K562 treated with DMSO at 1 percent for 12 hours (cell line): ENCODE results near the gene IL25. TPM values are rescaled to one million over a fixed set of nuclear protein-coding genes. Genes with fewer than 3 reads are reported as not detected.

Experiments
- total RNA-seq: library from RNA; unstranded; fragments of 300-600 nt; gene quantifications from 2 replicates; pipeline ENCODE4 v1.2.3, GENCODE V29; 2022; ENCODE audit not compliant: insufficient read depth

IL25 gene
- total RNA-seq = not detected in 2 replicates

GRCh38 chr14:23372509-23372908, at the start of gene IL25:
IL25 (plus strand) TSS chr14:23372809.

GRCh38 chr14:23352506-23353432, 19.8 kb upstream of the IL25 start, which contains the start of gene SLC22A17:
SLC22A17 (minus strand) TSS chr14:23352887.

DNA sequence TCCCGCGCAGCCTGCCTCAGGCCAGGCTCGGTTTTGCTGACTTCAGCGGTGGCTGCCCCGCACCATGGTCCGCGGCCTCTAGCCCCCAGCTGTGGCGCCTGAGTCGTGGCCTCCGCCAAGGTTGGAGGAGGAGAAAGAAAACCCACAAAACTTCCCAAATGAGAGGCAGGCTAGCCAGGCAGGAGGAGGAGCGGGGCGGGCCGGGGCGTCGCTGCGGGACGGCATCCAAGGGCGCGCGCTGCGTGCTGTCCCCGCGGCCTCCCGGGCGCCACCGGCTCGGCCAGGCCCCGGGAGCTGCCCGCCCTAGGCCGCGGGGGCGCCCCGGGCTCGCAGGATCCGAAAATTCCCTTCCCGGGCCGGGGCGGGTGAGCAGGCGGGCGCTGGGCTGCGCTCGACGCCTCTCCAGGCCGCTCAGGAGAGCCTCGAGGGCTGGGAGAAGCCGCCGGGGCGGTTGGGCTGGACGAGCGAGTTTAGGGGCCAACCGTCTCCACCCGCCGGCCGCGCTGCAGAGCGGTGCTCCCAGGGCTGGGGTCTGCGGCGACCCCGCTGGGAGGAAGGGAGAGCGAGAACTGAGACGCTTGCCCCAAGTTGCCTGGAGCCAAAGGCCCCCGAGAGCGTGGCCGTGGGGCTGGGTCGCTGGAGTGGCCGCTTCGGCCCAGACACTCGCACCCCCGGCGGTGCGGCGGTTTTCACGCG, 7.4 kb upstream of the IL25 start, which contains the start of gene EFS:
EFS (minus strand) TSS at position 137 of the 696 bp plus-strand sequence. CDS start 147 bp downstream, outside the sequence.

GRCh38 chr14:23376482-23377197, 4.0 kb downstream of the IL25 start, which contains the start of gene CMTM5:
CMTM5 (plus strand) TSS chr14:23377046; CDS start chr14:23377252, 206 bp downstream.

GRCh38 chr14:23407516-23408306, 35.1 kb downstream of the IL25 start, which contains the start of gene MYH6:
MYH6 (minus strand) TSS chr14:23408273; CDS start chr14:23407223, 1,050 bp downstream.

Other genes with a start within 250 kb of the IL25 start
- 1.3 and 8.0 TPM in 2 replicates for gene SLC7A8, start 189.1 kb upstream of the IL25 start, total RNA-seq
- not detected in 2 replicates for gene RNF212B, start 134.9 kb upstream of the IL25 start, total RNA-seq
- gene HOMEZ, start 86.7 kb upstream of the IL25 start, total RNA-seq = 6.4 and 12.9 TPM in 2 replicates
- 5.4 and 15.6 TPM in 2 replicates for gene PPP1R3E, start 70.0 kb upstream of the IL25 start, total RNA-seq
- gene BCL2L2, start 66.0 kb upstream of the IL25 start, total RNA-seq = 16.4 and 24.2 TPM in 2 replicates
- gene PABPN1, start 51.4 kb upstream of the IL25 start, total RNA-seq = 78.5 and 118 TPM in 2 replicates
- gene SLC22A17, start 19.9 kb upstream of the IL25 start, total RNA-seq = 0.28 and 0.58 TPM in 2 replicates
- not detected in 2 replicates for gene EFS, start 7.6 kb upstream of the IL25 start, total RNA-seq
- not detected in 2 replicates for gene CMTM5, start 4.2 kb downstream of the IL25 start, total RNA-seq
- not detected in 2 replicates for gene MYH6, start 35.5 kb downstream of the IL25 start, total RNA-seq
- gene MYH7, start 62.9 kb downstream of the IL25 start, total RNA-seq = not detected in 2 replicates
- gene NGDN, start 96.9 kb downstream of the IL25 start, total RNA-seq = 30.4 and 33.4 TPM in 2 replicates
- gene ZFHX2, start 179.0 kb downstream of the IL25 start, total RNA-seq = not detected in 2 replicates
- 1.8 and 3.7 TPM in 2 replicates for gene THTPA, start 183.5 kb downstream of the IL25 start, total RNA-seq
- gene AP1G2, start 195.0 kb downstream of the IL25 start, total RNA-seq = 22.8 and 54.3 TPM in 2 replicates
- 0.23 TPM in 1 of 2 replicates, not detected in the other for gene JPH4, start 206.0 kb downstream of the IL25 start, total RNA-seq